ENCODE data around the gene CCDC184.
"Not testable (repeated sequence)": the region's sequence is repeated elsewhere in the genome, so short reads cannot be mapped to it uniquely, and the experiment has no call there.

CCDC184 gene

GRCh38 chr12:48216785-48217184 lies 33.3 kb downstream of the CCDC184 start:
- no peak for DNase-seq

DNA sequence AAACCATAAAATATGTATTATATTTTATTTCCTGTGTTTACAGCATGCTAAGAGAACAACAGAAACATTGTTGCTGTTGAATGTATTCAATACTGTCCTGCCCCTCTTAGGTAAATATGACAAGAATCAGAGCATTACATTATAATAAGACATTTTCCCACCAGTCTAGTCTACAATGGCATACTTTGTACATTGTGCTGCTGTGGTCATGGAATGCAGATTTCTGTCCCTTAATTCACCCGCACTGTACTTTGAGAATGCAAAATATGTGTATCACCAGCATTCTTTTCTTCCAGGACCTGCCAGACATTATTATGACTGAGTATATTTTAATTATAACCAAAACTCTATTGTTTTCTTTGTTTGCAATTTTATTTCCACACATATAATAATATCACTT lies 36.2 kb downstream of the CCDC184 start:
- DNase-seq = no peak

DNA sequence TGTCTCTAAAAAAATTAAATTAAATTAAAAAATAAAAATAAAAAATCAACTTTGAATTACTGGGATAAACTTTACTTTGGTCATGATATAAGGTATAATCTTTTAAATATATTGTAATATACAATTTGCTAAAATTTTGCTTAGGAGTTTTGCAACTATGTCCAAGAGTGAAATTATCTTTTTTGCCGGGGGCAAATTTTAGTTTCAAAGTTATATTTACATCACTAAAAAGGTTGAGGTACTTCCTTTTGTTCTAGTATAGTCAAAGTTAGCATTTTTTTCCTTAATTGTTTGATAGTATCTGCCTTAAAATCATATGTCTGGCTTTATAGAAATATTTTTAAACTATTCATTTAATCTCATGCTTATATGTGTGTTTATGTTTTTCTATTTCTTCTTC lies 37.3 kb downstream of the CCDC184 start:
- DNase-seq = no peak

GRCh38 chr12:48221645-48222044 lies 38.2 kb downstream of the CCDC184 start:
- peak in 1 of 3 experiments; percentile 11 for DNase-seq

DNA sequence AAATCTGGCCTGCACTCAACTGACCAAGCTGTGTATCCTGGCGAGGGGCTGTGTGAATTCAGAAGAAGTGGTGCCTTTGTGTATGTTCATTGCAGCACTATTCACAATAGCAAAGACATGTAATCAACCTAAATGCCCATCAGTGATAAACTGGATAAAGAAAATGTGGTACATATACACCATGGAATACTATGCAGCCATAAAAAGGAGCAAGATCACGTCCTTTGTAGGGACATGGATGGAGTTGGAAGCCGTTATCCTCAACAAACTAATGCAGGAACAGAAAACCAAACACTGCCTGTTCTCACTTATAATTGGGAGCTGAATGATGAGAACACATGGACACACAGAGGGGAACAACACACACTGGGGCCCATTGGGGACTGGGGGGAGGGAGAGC lies 41.1 kb downstream of the CCDC184 start:
- DNase-seq = not testable (repeated sequence)

DNA sequence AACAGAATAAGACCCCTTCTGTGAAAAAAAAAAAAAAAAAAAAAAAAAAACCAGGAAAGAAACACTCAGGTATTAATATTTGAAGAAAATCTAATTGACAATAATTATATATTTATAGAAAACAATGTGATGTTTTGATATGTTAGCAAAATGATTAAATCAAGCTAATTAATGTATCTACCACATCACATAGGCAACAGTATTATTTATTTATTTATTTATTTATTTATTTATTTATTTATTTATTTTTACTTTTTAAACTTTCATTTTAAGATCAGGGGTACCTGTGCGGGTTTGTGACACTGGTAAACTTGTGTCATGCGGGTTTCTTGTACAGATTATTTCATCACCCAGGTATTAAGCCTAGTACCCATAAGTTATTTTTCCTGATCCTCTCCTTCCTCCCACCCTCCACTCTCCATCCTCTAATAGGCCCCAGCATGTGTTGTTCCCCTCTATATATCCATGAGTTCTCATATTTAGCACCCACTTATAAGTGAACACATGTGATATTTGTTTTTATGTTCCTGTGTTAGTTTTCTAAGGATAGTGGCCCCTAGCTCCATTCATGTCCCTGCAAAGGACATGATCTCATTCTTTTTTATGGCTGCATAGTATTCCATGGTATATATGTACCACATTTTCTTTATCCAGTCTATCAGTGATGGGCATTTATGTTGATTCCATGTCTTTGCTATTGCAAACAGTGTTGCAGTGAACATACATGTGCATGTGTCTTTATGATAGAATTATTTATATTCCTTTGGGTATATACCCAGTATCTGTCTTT lies 47.9 kb downstream of the CCDC184 start:
- not testable (repeated sequence) for DNase-seq
